Naive thymus-derived CD4-positive, alpha-beta T cell (primary cell): Measurements from ENCODE around the gene DCDC2. TPM values are rescaled to one million over a fixed set of nuclear protein-coding genes. Genes with fewer than 3 reads are reported as not detected.

ENCODE experiments used
- ATAC-seq: fragments of 150-1000 bp; cut with Tn5 transposase; 2 replicates; pipeline ENCODE4 v1.10.0; 2021; ENCODE audit warnings: mild to moderate bottlenecking, moderate library complexity
- CTCF ChIA-PET: fragments of 350-600 bp; sonication (Branson Sonifier 250); formaldehyde crosslinking; loops from one replicate; lab custom pipeline; 2021; ENCODE audit warnings: antibody characterized with exemption; lab: Charles Lee
- POLR2A ChIA-PET: fragments of 350-600 bp; sonication (Branson Sonifier 250); formaldehyde crosslinking; loops from one replicate; lab custom pipeline; 2021; ENCODE audit warnings: antibody characterized with exemption, inconsistent platforms; lab: Charles Lee
- DNase-seq, 9 donors: peaks; one replicate each; pipeline versions ENCODE4 v3.0.0 to v3.0.0-alpha.2; 2020 to 2022; ENCODE audit warnings: mixed read lengths in 1 of 9
- H3K27ac ChIP-seq: one replicate; pipeline ENCODE4 v1.7.0; 2013; ENCODE audit warnings: mild to moderate bottlenecking, low read depth, low read length, moderate library complexity
- H3K27me3 ChIP-seq, 2 donors: one replicate each; pipeline ENCODE4 v1.7.0; 2013; ENCODE audit warnings: low read length in 2 of 2, mild to moderate bottlenecking in 2 of 2, moderate library complexity in 2 of 2; ENCODE audit not compliant: control insufficient read depth in 2 of 2, insufficient read depth in 2 of 2
- H3K36me3 ChIP-seq, 3 experiments: 1 replicate in 2 of 3; 2 replicates in 1 of 3; pipeline ENCODE4 v1.7.0; 2013; ENCODE audit warnings: low read length in 3 of 3, mild to moderate bottlenecking in 3 of 3, moderate library complexity in 1 of 3; ENCODE audit not compliant: insufficient read depth in 3 of 3, control insufficient read depth in 2 of 3
- H3K4me1 ChIP-seq, 2 donors: one replicate each; pipeline ENCODE4 v1.7.0; 2013; ENCODE audit warnings: low read length in 2 of 2, mild to moderate bottlenecking in 2 of 2, moderate library complexity in 1 of 2; ENCODE audit not compliant: control insufficient read depth in 2 of 2, insufficient read depth in 2 of 2
- H3K4me3 ChIP-seq: 2 replicates; pipeline ENCODE4 v1.7.0; 2013; ENCODE audit warnings: mild to moderate bottlenecking, low read length
- H3K9me3 ChIP-seq, 3 experiments: 1 replicate in 2 of 3; 2 replicates in 1 of 3; pipeline ENCODE4 v1.7.0; 2013; ENCODE audit warnings: low read length in 3 of 3; ENCODE audit not compliant: control insufficient read depth in 2 of 3
- H3K27ac Mint-ChIP-seq, 9 donors: one replicate each; pipeline ENCODE4 v1.8.0; 2020 to 2022; ENCODE audit warnings: mixed read lengths in 9 of 9, mild to moderate bottlenecking in 8 of 9, moderate library complexity in 5 of 9, inconsistent platforms in 2 of 9
- H3K27me3 Mint-ChIP-seq, 5 donors: one replicate each; pipeline ENCODE4 v1.8.0; 2021 to 2022; ENCODE audit warnings: mixed read lengths in 5 of 5, mild to moderate bottlenecking in 1 of 5
- H3K36me3 Mint-ChIP-seq, 5 donors: one replicate each; pipeline ENCODE4 v1.8.0; 2020 to 2022; ENCODE audit warnings: mixed read lengths in 5 of 5, mild to moderate bottlenecking in 3 of 5, inconsistent platforms in 1 of 5
- H3K4me1 Mint-ChIP-seq, 7 donors: one replicate each; pipeline ENCODE4 v1.8.0; 2020 to 2022; ENCODE audit warnings: mixed read lengths in 7 of 7, mild to moderate bottlenecking in 3 of 7, inconsistent platforms in 1 of 7
- H3K4me3 Mint-ChIP-seq, 10 donors: one replicate each; pipeline ENCODE4 v1.8.0; 2020 to 2022; ENCODE audit warnings: mild to moderate bottlenecking in 10 of 10, mixed read lengths in 10 of 10, moderate library complexity in 6 of 10, inconsistent platforms in 2 of 10
- H3K9me3 Mint-ChIP-seq, 11 donors: one replicate each; pipeline ENCODE4 v1.8.0; 2020 to 2022; ENCODE audit warnings: mixed read lengths in 11 of 11, mild to moderate bottlenecking in 4 of 11, inconsistent platforms in 1 of 11, moderate library complexity in 1 of 11
- intact Hi-C, 2 donors: fragments of 100-400 bp; cut with micrococcal nuclease; formaldehyde crosslinking; loops; one replicate each; pipeline ENCODE4 v1.15.1; 2023
- polyA plus RNA-seq, 2 donors: library from polyadenylated mRNA; unstranded; fragments of 300-500 nt; fragmentation: Illumina TruSeq; gene quantifications; one replicate each; pipeline ENCODE4 v1.2.3, GENCODE V29; 2021
- total RNA-seq, 6 experiments: library from RNA in 5 of 6; stranded (reverse) in 5 of 6; gene quantifications; 1 replicate in 5 of 6; 2 replicates in 1 of 6; pipeline ENCODE4 v1.2.3 and lab custom pipeline; 2021 to 2026

DCDC2 gene
- total and polyA plus RNA-seq, 7 experiments from 2014 or later = 0.24 to 0.92 TPM; not detected in 5

DNA sequence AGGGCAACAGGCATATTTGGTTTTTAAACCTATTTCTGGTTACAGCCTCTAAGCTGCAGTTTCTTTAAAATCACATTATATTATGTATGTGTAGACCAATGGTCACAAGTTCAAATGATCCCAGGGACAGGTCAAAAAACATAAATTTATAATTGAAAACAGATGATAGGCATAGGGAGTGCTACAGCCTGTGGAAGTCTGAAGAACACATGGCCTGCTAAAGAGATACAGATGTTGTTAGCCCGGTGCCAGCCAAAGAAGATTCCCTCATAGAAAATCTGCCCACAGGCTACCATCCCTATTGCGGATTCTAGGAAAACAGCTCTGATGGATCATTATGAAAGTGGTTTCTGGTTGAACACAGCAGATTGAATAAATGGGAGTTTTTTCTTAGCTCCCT, 166.5 kb downstream of the DCDC2 start:
- H3K4me3 Mint-ChIP-seq = no peak overlapping the region
- no peak for ATAC-seq
- ChIA-PET POLR2A (no interaction called here), CTCF (no interaction called here)
- H3K4me1 Mint-ChIP-seq = no peaks in the 10 kb centered on the region
- Histone ChIP-seq H3K4me3 (no peak overlapping the region), H3K4me1 (no peaks in the 10 kb centered on the region), H3K27ac (no peak overlapping the region), H3K9me3 (no peaks in the 10 kb centered on the region), H3K36me3 (no peaks in the 10 kb centered on the region), H3K27me3 (no peaks in the 10 kb centered on the region)
- no peak overlapping the region for H3K27ac Mint-ChIP-seq
- H3K27me3 Mint-ChIP-seq = peaks cover 17 to 48% (median 39%) of the 10 kb centered on the region in 5 donors
- no peaks in the 10 kb centered on the region for H3K36me3 Mint-ChIP-seq
- H3K9me3 Mint-ChIP-seq = peaks cover 0 to 2% (median 0%) of the 10 kb centered on the region in 11 donors
- intact Hi-C loops = no loop called here
- no peak for DNase-seq

DNA sequence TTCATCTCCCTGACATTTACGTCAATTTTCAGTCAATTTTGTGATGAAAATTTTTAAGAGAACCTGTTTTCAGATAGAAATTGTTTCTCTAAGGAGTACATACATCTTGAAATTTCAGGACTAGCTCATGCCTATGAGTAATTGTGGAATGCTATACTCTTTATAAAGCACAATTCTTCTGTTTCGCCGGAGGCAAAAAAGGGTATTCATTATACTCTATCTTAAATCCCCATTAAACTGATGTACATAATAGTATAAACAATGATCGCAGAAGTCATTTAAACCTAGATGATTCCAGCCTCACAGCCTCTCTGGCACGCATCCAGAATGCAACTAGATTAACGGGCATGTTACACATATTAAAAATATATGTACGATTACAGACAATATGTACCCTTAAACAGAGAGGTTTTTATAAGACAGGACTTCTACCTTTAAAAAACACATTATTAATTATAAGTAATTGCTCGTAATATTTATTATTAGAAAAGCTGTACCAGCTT, 169.2 kb downstream of the DCDC2 start:
- POLR2A ChIA-PET = no interaction called here
- peaks cover 13 to 42% (median 35%) of the 10 kb centered on the region in 5 donors for H3K27me3 Mint-ChIP-seq
- intact Hi-C loops = no loop called here

DNA sequence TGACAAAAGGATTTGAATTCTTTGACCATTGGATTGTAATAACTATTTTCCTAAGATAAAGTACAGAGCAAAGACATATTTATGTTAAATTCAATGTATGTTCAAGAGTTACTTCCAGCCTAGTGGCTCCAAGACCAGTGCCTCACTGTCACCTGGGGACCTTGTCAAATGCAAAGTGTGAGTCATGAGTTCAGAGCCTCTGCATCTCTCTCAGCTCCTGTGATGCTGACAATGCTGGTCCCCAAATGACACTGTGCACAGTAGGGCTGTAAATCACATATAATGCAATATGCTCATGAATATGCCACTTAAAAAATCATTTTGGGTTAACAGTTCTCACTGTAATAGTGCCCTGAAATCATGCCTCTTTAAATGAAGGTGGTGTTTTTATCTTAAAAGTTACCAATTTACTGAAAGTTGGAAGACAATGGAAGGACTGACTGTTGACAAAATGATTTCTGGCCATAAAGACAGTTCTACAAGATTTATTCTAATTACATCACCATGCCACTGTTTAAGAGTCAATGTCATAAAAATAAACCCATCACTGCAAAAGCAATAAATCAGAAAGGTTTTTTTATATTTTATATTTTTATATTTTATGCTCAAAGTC, 169.8 kb downstream of the DCDC2 start:
- intact Hi-C loops = no loop called here
- Histone ChIP-seq H3K9me3 (no peaks in the 10 kb centered on the region), H3K27me3 (no peaks in the 10 kb centered on the region), H3K27ac (no peak overlapping the region), H3K4me1 (no peaks in the 10 kb centered on the region), H3K4me3 (no peak overlapping the region), H3K36me3 (no peaks in the 10 kb centered on the region)
- no peak overlapping the region for H3K4me3 Mint-ChIP-seq
- no peaks in the 10 kb centered on the region for H3K36me3 Mint-ChIP-seq
- H3K4me1 Mint-ChIP-seq = no peaks in the 10 kb centered on the region
- ATAC-seq = no peak
- no peak overlapping the region for H3K27ac Mint-ChIP-seq
- peaks cover 10 to 44% (median 32%) of the 10 kb centered on the region in 5 donors for H3K27me3 Mint-ChIP-seq
- DNase-seq = no peak
- H3K9me3 Mint-ChIP-seq = peaks cover 0 to 2% (median 0%) of the 10 kb centered on the region in 11 donors
- ChIA-PET CTCF (no interaction called here), POLR2A (no interaction called here)

More for the DNA sequence above, 169.2 kb downstream of the DCDC2 start:
- Histone ChIP-seq H3K4me1 (no peaks in the 10 kb centered on the region), H3K36me3 (no peaks in the 10 kb centered on the region), H3K27ac (no peak overlapping the region), H3K4me3 (no peak overlapping the region), H3K27me3 (no peaks in the 10 kb centered on the region), H3K9me3 (no peaks in the 10 kb centered on the region)
- H3K9me3 Mint-ChIP-seq = peaks cover 0 to 2% (median 0%) of the 10 kb centered on the region in 11 donors
- ATAC-seq (no peak), DNase-seq (no peak)
- H3K4me3 Mint-ChIP-seq = no peak overlapping the region
- no peaks in the 10 kb centered on the region for H3K4me1 Mint-ChIP-seq
- CTCF ChIA-PET = no interaction called here
- no peak overlapping the region for H3K27ac Mint-ChIP-seq
- no peaks in the 10 kb centered on the region for H3K36me3 Mint-ChIP-seq

DNA sequence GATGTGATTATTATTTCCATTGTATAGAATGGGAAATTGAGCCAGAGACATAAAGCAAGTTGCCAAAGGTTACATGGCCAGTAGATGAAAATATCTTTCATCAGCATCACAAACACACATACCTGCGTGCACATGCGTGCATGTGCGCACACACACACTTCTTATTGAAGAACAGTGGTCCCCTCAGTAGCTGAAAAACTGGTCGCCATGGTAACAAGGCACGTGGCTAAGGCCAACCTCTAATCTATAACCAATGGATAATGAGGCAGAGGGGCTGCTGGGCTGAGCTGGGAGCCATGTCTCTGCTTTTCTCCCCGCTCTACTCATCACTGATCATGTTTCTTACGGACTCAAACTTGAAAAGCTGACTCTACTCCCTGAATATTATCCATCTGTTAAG, 171.5 kb downstream of the DCDC2 start:
- DNase-seq = no peak
- ATAC-seq = no peak
- Histone ChIP-seq H3K9me3 (no peaks in the 10 kb centered on the region), H3K27ac (no peak overlapping the region), H3K4me1 (no peaks in the 10 kb centered on the region), H3K4me3 (no peak overlapping the region), H3K27me3 (no peaks in the 10 kb centered on the region), H3K36me3 (no peaks in the 10 kb centered on the region)
- H3K4me1 Mint-ChIP-seq = no peaks in the 10 kb centered on the region
- H3K9me3 Mint-ChIP-seq = peaks cover 0 to 3% (median 0%) of the 10 kb centered on the region in 11 donors
- intact Hi-C loops = no loop called here
- ChIA-PET CTCF (no interaction called here), POLR2A (no interaction called here)
- H3K27me3 Mint-ChIP-seq = peaks cover 0 to 32% (median 28%) of the 10 kb centered on the region in 5 donors
- H3K4me3 Mint-ChIP-seq = no peak overlapping the region
- no peak overlapping the region for H3K27ac Mint-ChIP-seq
- H3K36me3 Mint-ChIP-seq = no peaks in the 10 kb centered on the region

DNA sequence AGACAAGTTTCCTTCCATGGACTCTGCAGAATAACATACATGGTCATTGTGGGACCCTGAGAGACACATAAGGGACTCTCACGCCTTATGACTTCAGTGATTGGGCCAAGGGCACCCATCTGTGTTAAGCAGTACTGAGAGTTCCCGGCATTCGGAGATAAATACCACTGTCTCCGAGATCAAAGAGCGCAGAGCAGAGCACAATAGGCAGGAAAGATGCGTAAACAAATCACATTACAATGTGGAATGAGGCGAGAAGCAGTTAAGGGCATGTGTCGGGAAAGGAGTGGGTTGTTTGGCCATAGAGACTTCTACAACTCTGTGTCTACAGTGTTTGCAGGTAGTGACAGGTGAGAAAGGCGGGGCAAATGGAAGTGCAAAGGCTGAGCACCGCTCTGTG, 174.3 kb downstream of the DCDC2 start:
- Mint-ChIP-seq H3K9me3 (peaks cover 0 to 3% (median 0%) of the 10 kb centered on the region in 11 donors), H3K27ac (no peak overlapping the region), H3K36me3 (no peaks in the 10 kb centered on the region), H3K4me3 (no peak overlapping the region), H3K27me3 (peaks cover 0 to 26% (median 11%) of the 10 kb centered on the region in 5 donors), H3K4me1 (no peaks in the 10 kb centered on the region)
- CTCF ChIA-PET = no interaction called here
- no peak for DNase-seq
- intact Hi-C loops = no loop called here
- no peak overlapping the region for H3K4me3 ChIP-seq
- H3K9me3 ChIP-seq = no peaks in the 10 kb centered on the region
- POLR2A ChIA-PET = no interaction called here
- no peak for ATAC-seq
- no peaks in the 10 kb centered on the region for H3K4me1 ChIP-seq
- H3K36me3 ChIP-seq = no peaks in the 10 kb centered on the region
- no peaks in the 10 kb centered on the region for H3K27me3 ChIP-seq
- H3K27ac ChIP-seq = no peak overlapping the region

DNA sequence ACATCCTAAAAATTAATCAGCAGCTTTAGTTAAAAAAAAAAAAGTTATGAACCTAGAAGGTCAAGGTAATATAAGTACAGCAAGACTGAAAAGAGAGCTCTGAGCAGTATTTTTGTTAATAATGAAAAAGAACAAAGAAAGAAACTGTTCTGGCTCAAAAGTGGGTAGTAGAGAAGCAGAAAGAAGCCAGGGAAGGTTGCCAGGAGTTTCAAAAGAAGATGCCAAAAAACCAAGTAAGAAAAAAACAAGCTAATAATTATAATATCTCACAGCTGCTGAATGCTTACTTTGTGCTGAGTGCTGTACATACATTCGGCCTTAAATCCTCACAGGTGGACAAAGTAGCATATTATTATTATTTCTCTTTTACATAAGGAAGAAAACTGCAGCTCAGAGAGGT, 200.0 kb downstream of the DCDC2 start:
- no peak for DNase-seq
- H3K4me3 ChIP-seq = no peak overlapping the region
- Mint-ChIP-seq H3K4me3 (no peak overlapping the region), H3K9me3 (peaks cover 0 to 4% (median 0%) of the 10 kb centered on the region in 11 donors), H3K4me1 (no peaks in the 10 kb centered on the region), H3K36me3 (no peaks in the 10 kb centered on the region), H3K27me3 (peaks cover 0 to 36% (median 20%) of the 10 kb centered on the region in 5 donors), H3K27ac (no peak overlapping the region)
- POLR2A ChIA-PET = no interaction called here
- intact Hi-C loops = no loop called here
- CTCF ChIA-PET = no interaction called here
- H3K27ac ChIP-seq = no peak overlapping the region
- H3K36me3 ChIP-seq = no peaks in the 10 kb centered on the region
- no peaks in the 10 kb centered on the region for H3K9me3 ChIP-seq
- no peak for ATAC-seq
- no peaks in the 10 kb centered on the region for H3K4me1 ChIP-seq
- H3K27me3 ChIP-seq = no peaks in the 10 kb centered on the region

DNA sequence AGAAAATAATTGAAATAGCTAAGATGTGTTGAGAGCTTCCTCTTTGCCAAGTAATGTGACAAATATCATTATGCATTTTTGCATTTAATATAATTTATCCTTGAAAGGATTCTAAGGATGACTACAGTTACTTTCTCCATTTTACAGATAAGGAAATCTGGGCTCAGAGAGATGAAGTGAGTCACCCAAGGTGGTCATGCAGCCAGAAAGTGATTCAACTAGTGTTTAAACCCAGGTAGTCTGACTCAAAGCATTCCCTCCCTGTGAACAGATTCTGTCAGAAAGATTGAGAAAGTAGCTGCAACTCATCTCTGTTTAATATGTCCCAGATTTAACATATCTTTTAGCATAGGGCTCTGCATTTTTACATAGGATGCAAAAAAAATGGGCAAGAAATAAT, 203.7 kb downstream of the DCDC2 start:
- H3K4me1 Mint-ChIP-seq = no peaks in the 10 kb centered on the region
- Histone ChIP-seq H3K36me3 (no peaks in the 10 kb centered on the region), H3K27ac (no peak overlapping the region), H3K9me3 (no peaks in the 10 kb centered on the region), H3K4me3 (no peak overlapping the region), H3K27me3 (no peaks in the 10 kb centered on the region), H3K4me1 (no peaks in the 10 kb centered on the region)
- POLR2A ChIA-PET = no interaction called here
- no peak for ATAC-seq
- H3K4me3 Mint-ChIP-seq = no peak overlapping the region
- no peaks in the 10 kb centered on the region for H3K36me3 Mint-ChIP-seq
- H3K9me3 Mint-ChIP-seq = peaks cover 0 to 25% (median 4%) of the 10 kb centered on the region in 11 donors
- no peak for DNase-seq
- peaks cover 0 to 50% (median 31%) of the 10 kb centered on the region in 5 donors for H3K27me3 Mint-ChIP-seq
- intact Hi-C loops = no loop called here
- CTCF ChIA-PET = no interaction called here
- no peak overlapping the region for H3K27ac Mint-ChIP-seq
